Muscle of leg (tissue), 11 donors: ENCODE results near the gene MRPS7. TPM values are rescaled to one million over a fixed set of nuclear protein-coding genes. Genes with fewer than 3 reads are reported as not detected.
"Not testable (repeated sequence)": the region's sequence is repeated elsewhere in the genome, so short reads cannot be mapped to it uniquely, and the experiment has no call there.

Source experiments
- DNase-seq: peaks from one replicate; pipeline ENCODE4 v3.0.0; 2013
- H3K27ac ChIP-seq: one replicate; pipeline ENCODE4 v1.5.1; 2013; ENCODE audit warnings: mild to moderate bottlenecking, low read length, control low read depth
- H3K27me3 ChIP-seq: one replicate; pipeline ENCODE4 v1.6.1; 2013; ENCODE audit warnings: low read length; ENCODE audit not compliant: control insufficient read depth, insufficient read depth
- H3K36me3 ChIP-seq: one replicate; pipeline ENCODE4 v1.6.1; 2013; ENCODE audit warnings: low read length; ENCODE audit not compliant: control insufficient read depth, insufficient read depth
- H3K4me1 ChIP-seq: one replicate; pipeline ENCODE4 v1.6.1; 2013; ENCODE audit warnings: low read length; ENCODE audit not compliant: control insufficient read depth, insufficient read depth
- H3K4me3 ChIP-seq: one replicate; pipeline ENCODE4 v1.5.1; 2013; ENCODE audit warnings: low read length, control low read depth
- H3K9me3 ChIP-seq: replicated peaks from 2 replicates; pipeline ENCODE4 v1.6.1; 2013; ENCODE audit warnings: low read depth, low read length; ENCODE audit not compliant: control insufficient read depth
- whole genome bisulfite sequencing: methylation state at CpG from one replicate; pipeline ENCODE4 v1.1.5; 2013; ENCODE audit warnings: missing lambda C conversion rate; ENCODE audit not compliant: insufficient coverage; 5-methylcytosine and 5-hydroxymethylcytosine counted together
- polyA plus RNA-seq, 8 donors: library from polyadenylated mRNA; unstranded; fragments of 120-200 nt; gene quantifications; one replicate each; pipeline versions ENCODE4 v1.2.1 to v1.2.3, GENCODE V29; 2013; ENCODE audit warnings: inconsistent platforms in 1 of 8, low replicate concordance in 1 of 8; ENCODE audit not compliant: insufficient read length in 8 of 8, insufficient read depth in 1 of 8
- total RNA-seq: library from RNA; stranded (reverse); fragments of 120-200 nt; gene quantifications from one replicate; pipeline ENCODE4 v1.2.4, GENCODE V29; 2013

MRPS7 gene
- total and polyA plus RNA-seq, 9 donors, result 51.2 to 71.7 (median 60.7) TPM

DNA sequence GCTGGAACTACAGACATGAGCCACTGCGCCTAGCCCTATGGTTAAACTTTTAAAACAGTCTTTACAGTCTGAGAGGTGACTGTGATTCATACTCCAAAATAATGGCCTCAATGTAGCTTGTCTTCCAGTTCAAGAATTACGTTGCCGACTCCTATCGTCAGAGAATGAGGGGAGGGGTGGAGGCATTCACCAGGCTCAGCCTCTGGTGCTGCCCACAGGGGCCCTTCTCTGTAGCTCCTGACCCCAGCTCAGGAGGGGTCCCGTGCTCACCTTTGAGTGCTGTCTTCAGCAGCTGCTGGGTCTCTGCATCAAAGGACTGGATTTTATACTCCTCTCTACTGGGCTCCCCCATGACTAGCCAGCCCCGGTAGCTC lies 8.2 kb downstream of the MRPS7 start:
- peaks cover 58% of the 10 kb centered on the region for H3K4me1 ChIP-seq
- peak overlapping the region; percentile 96 for H3K27ac ChIP-seq
- no peak for DNase-seq
- 0% methylated on average over 2 of the region's 6 CpGs for WGBS
- H3K27me3 ChIP-seq, result no peaks in the 10 kb centered on the region
- H3K9me3 ChIP-seq, result no peaks in the 10 kb centered on the region
- peaks cover 37% of the 10 kb centered on the region for H3K36me3 ChIP-seq
- H3K4me3 ChIP-seq, result peak overlapping the region; percentile 94

DNA sequence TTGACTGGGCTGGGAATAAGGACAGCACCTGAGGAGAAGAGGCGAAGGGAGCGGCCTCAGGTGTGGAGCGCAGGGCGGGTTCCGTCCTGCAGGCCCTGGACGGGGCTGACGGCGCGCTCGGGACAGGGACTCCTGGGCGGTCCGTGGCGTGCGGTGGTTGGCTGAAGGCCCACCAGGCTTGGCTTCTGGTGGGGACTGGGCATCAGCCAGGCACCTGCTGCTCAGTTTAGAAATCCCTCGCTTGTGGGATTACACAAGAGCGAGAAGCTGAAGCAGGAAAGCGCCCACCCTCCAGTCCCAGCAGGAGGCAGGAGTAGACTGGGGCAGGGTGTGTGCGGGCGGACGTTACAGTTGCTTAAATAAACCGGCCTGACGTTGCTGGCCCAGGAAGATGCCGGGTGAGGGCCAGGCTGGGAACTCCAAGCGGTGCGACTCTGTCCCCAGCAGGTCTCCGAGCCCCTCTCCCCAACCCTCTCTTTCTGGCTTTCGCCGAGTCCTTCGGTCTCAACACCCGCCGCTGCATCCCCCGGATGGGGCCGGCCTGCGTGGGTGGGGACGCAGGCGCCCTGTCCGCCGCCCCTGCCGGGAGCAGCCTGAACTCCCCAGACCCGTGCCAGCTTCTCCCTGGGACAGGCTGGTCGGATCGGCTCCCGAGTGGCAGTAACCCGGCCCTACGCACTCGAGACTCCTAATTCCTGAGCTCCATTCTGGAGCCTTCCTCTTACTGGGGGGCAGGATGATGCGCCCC lies 8.7 kb downstream of the MRPS7 start:
- H3K4me3 ChIP-seq, result peak overlapping the region; percentile 94
- WGBS, result 2% methylated on average over 43 of the region's 47 CpGs
- peak overlapping the region; percentile 96 for H3K27ac ChIP-seq
- peak; percentile 82 for DNase-seq
- H3K4me1 ChIP-seq, result peaks cover 56% of the 10 kb centered on the region
- H3K36me3 ChIP-seq, result peaks cover 33% of the 10 kb centered on the region
- H3K27me3 ChIP-seq, result no peaks in the 10 kb centered on the region
- H3K9me3 ChIP-seq, result no peaks in the 10 kb centered on the region

- no peaks in the 10 kb centered on the region for H3K27me3 ChIP-seq
- peak within 1 kb of the TSS; percentile 96 for H3K27ac ChIP-seq
- no peaks in the 10 kb centered on the region for H3K9me3 ChIP-seq
- H3K4me1 ChIP-seq, result peaks cover 51% of the 10 kb centered on the region
- H3K36me3 ChIP-seq, result peaks cover 31% of the 10 kb centered on the region
- DNase-seq, result peak; percentile 91
- WGBS, result under 1% methylated on average over 39 of the region's 39 CpGs
- H3K4me3 ChIP-seq, result peak within 1 kb of the TSS; percentile 94
Observed at GRCh38 chr17:75270966-75271232, 9.2 kb downstream of the MRPS7 start, which contains the start of gene MIF4GD. MIF4GD (minus strand) TSS chr17:75271231; CDS start chr17:75270195, 1,036 bp downstream.

DNA sequence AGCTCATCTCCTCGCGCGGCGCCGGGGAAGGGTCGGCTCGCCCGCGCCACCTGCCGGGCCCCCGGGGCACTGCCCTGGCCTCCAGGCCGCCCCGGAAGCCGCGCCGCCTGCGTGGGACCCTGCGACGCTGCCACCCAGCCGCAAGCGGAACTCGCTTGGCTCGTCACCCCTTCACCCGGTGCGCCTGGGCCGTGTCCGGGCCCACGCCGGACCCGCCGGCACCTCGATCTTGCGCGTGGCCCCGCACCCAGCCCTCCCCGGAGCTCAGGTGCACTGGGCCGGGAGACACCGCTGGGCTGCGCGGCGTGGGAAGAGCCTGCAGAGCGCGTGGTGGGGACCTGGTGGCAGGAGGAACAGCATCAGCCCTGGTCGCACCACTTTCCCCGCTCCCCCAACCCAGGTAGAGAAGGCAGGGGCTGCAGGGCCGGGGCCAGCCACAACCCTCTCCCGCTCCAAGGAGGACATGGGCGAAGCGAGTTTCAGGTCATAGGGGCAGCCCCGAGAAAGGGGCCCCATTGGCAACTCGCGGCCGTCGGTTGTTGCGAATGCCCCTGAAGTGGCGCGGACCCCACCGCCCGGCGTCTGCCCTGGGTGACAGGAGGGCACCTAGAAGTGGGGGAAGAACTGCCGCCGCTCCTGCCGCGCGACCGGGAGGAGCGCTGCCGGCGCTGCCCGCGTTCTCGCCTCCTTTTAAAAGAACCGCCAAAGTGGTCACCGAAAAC lies 9.7 kb downstream of the MRPS7 start:
- H3K27me3 ChIP-seq, result no peaks in the 10 kb centered on the region
- peaks cover 46% of the 10 kb centered on the region for H3K4me1 ChIP-seq
- peaks cover 26% of the 10 kb centered on the region for H3K36me3 ChIP-seq
- H3K9me3 ChIP-seq, result no peaks in the 10 kb centered on the region
- H3K4me3 ChIP-seq, result peak overlapping the region; percentile 47
- no peak overlapping the region for H3K27ac ChIP-seq
- peak; percentile 54 for DNase-seq
- WGBS, result under 1% methylated on average over 62 of the region's 74 CpGs

- WGBS, result 44% methylated on average over 18 of the region's 24 CpGs
- Histone ChIP-seq H3K27me3 (no peaks in the 10 kb centered on the region), H3K4me1 (peaks cover 41% of the 10 kb centered on the region), H3K9me3 (no peaks in the 10 kb centered on the region), H3K27ac (no peak overlapping the region), H3K36me3 (peaks cover 22% of the 10 kb centered on the region), H3K4me3 (peak overlapping the region; percentile 47)
- DNase-seq, result no peak
Observed at GRCh38 chr17:75271955-75272847, 10.5 kb downstream of the MRPS7 start.

DNA sequence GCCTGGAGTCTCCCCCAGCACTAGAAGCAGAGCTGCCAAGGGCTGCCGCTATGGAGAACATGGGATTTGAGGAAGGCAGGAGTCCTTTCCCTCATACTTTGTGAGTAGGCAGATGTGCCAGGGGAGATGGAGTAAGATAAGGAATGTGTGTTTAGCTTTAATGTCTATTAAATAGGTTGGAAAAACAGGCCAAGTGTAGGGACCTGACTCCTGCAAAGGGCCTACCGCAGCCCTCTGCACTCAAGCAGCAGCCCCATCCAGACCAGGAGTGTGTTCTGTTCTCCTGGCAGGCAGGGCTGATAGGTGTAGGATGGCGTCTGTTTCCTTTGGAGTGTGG lies 11.1 kb downstream of the MRPS7 start:
- no peaks in the 10 kb centered on the region for H3K9me3 ChIP-seq
- peaks cover 39% of the 10 kb centered on the region for H3K4me1 ChIP-seq
- no peak for DNase-seq
- no peaks in the 10 kb centered on the region for H3K27me3 ChIP-seq
- peaks cover 19% of the 10 kb centered on the region for H3K36me3 ChIP-seq
- WGBS, result 83% methylated on average over 1 of the region's 3 CpGs
- no peak overlapping the region for H3K4me3 ChIP-seq
- H3K27ac ChIP-seq, result no peak overlapping the region

GRCh38 chr17:75273977-75274708 lies 12.5 kb downstream of the MRPS7 start:
- Histone ChIP-seq H3K27ac (no peak overlapping the region), H3K9me3 (no peaks in the 10 kb centered on the region), H3K4me1 (peaks cover 38% of the 10 kb centered on the region), H3K4me3 (no peak overlapping the region), H3K27me3 (no peaks in the 10 kb centered on the region), H3K36me3 (peaks cover 19% of the 10 kb centered on the region)
- 57% methylated on average over 5 of the region's 7 CpGs for WGBS
- no peak for DNase-seq

- H3K27ac ChIP-seq, result peak overlapping the region; percentile 55
- no peak for DNase-seq
Observed at GRCh38 chr17:75277664-75278071, 16.0 kb downstream of the MRPS7 start.

DNA sequence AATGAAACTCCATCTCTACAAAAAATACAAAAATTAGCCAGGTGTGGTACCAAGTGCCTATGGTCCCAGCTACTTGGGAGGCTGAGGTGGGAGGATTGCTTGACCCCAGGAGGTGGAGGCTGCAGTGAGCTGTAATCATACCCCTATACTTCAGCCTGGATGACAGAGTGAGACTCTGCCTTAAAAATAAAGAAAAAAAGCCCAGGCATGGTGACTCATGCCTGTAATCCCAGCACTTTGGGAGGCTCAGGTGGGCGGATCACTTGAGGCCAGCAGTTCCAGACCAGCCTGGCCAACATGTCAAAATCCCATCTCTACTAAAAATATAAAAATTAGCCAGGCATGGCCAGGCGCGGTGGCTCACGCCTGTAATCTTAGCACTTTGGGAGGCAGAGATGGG lies 18.5 kb downstream of the MRPS7 start:
- H3K9me3 ChIP-seq, DNase-seq, H3K4me3 ChIP-seq, H3K27me3 ChIP-seq, H3K27ac ChIP-seq: not testable (repeated sequence)
- WGBS, result no CpG with 5 or more reads among the region's 4 CpGs
- peaks cover 12% of the 10 kb centered on the region for H3K4me1 ChIP-seq
- peaks cover 32% of the 10 kb centered on the region for H3K36me3 ChIP-seq

More at GRCh38 chr17:75277664-75278071, 16.0 kb downstream of the MRPS7 start:
- Histone ChIP-seq H3K27me3 (no peaks in the 10 kb centered on the region), H3K9me3 (no peaks in the 10 kb centered on the region), H3K36me3 (peaks cover 31% of the 10 kb centered on the region), H3K4me1 (peaks cover 17% of the 10 kb centered on the region), H3K4me3 (no peak overlapping the region)
- WGBS, result 94% methylated on average over 3 of the region's 6 CpGs
